GM19397 (cell line): ENCODE data around the gene EPB41L3.
"Not testable (repeated sequence)": the region's sequence is repeated elsewhere in the genome, so short reads cannot be mapped to it uniquely, and the experiment has no call there.

Experiments used
- ATAC-seq: cut with Tn5 transposase; IDR thresholded peaks from one replicate; pipeline ENCODE4 v1.9.1; 2021; ENCODE audit warnings: mild to moderate bottlenecking, moderate library complexity; ENCODE audit not compliant: unreplicated experiment

EPB41L3 gene

DNA sequence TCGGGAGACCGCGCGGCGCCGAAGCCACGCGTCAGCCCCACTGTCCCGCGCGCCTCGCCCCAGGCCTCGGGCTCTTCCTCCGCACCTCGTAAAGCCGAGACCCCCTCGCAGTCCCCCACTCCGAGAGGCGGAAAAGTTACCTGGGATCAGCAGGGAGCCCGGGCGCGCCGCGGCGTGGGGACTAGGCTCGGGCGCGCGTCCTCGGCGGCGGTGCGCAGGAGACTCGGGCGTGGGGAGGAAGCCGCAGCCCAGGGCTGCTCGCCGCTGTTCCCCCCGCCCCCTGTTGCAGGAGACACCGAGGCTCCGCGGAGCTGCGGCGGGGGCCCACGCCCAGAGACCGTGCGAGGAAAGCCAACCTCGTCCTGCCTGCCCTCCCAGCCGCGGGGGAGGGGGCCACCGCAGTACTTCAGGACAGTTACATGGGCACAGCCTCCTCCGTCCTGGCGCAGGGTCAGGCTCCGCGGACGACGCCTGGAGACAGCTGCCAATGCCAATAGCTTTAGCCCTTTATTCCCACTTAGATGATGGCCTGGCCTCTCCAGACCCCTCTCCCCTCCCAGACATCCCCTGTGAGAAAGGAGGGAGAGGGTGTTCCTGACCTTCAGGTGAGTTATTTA lies at the start of gene EPB41L3:
Gene EPB41L3 (minus strand): TSS at position 225 of the 617 bp plus-strand sequence. CDS start 54,814 bp downstream, outside the sequence.
- no peak for ATAC-seq

- ATAC-seq = no peak
These were observed 44.7 kb upstream of the EPB41L3 start for GRCh38 chr18:5588529-5588928.

GRCh38 chr18:5585653-5586052 lies 41.9 kb upstream of the EPB41L3 start:
- ATAC-seq = no peak

- ATAC-seq = no peak
These were observed 41.1 kb upstream of the EPB41L3 start for GRCh38 chr18:5584746-5585417.

DNA sequence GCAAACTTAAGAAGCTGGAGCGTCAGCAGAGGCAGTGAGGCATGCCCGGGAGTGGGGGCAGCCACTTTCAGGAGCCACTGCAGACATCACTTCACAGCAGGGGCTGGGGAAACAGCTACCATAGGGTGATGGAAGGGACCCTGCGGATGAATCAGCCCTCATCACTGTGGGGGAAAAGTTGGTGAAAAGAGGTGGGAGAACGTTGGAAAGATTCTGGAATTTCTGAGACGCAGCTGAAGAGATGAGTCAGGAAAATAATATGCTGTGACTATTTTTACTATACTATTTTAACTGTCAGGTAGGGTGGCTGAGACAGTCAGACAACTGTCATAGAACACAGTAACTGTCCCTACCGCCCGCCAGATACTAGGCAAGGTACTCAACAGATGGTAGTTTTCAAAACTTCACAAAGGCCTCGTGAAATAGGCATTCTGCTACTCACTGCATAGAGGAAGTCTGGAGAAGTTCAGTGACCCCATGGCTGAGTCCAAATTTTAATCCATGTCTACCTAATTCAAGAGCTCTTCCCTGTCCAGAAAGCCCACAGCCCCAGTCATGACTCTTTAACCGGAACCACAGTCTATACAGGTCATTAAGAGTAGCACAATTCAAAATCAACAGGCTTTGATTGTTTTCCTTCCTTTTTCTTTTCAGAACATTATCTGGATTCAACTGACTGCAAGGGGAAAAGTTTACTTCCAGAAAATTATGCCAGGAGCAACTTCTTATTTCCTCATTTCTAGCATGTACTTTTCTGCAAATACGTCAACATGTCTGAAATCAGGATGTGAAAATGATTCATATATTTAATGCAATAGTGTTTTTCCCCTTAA lies 39.3 kb upstream of the EPB41L3 start:
- no peak for ATAC-seq

DNA sequence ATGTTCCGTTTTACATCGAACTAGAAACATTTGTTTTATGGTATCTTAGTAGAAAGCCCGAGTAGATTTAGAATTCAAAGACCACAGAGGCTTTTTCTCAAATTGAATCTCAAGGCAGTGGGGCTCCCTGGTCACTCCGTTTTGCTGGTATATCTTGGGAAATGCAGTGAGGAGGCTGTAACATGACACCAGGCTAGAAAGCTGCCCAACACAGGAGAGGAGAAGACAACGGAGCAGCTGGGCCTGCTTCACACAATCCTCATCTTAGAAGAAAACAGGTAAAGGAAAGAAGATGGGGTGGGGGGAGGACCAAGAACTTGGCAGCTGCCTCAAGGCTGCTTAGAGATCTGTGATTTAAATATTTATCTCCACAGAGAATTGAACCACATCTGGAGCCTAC lies 38.3 kb upstream of the EPB41L3 start:
- ATAC-seq = no peak

DNA sequence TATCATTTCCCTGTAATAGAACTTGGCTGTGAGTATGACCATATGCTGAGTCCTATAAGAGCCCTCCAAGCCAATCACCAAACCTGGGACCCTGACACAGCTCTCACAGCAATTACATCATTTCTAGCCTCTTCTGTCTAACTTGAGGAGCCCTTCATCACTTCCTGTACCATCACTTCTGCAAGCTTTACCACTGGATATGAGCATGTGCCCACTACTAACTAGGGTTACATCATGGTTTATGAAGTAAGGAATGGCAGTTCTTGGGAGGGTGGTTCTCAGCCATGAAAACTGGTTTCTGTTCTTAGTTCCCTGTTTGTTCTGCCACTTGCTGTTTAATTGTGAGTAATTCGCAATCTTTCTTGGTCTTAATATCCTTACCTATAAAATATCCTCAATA lies 31.0 kb upstream of the EPB41L3 start:
- ATAC-seq = no peak

- ATAC-seq = no peak
These were observed 27.9 kb upstream of the EPB41L3 start for GRCh38 chr18:5571666-5572065.

- not testable (repeated sequence) for ATAC-seq
These were observed 26.8 kb upstream of the EPB41L3 start for GRCh38 chr18:5570613-5571012.

- ATAC-seq = no peak
These were observed 24.6 kb upstream of the EPB41L3 start for GRCh38 chr18:5568416-5568815.

DNA sequence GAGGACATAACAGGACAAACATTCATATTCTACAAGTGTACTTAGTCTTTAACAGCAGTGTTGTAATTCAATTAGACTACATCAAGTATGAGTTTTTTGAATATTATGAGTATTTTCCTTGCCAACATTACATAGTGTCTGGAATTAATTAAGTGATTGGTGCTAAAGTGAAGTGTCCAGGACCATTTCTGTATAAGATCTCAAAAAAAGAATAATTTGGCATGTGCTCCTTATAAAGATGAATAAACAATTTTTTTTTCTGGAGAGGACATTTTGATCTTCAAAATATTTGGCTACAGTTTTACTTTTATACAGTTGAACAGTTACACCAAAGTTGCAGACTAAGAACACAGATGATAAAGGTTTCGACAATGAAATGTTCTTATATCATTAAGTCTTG lies 15.1 kb upstream of the EPB41L3 start:
- ATAC-seq = no peak

- no peak for ATAC-seq
These were observed 12.6 kb upstream of the EPB41L3 start for GRCh38 chr18:5556310-5556974.

DNA sequence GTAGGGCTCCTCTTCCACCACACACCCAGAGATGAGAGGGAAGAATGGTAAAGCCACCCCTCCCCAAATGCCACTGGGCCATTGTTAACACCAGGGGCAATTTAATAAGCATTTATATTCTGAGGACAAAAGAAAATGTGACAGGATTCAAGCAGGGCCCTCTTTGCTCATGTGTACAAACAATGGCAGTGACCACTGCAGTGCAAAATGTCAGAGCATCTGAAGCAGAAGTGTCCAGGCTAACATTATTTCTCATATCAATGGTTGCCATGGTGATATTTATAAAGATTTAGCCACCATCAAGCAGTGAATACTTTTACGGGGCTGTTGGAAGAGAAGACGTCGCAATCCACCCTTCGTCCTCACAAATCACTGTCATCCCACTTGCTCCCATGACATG lies 10.8 kb upstream of the EPB41L3 start:
- no peak for ATAC-seq

DNA sequence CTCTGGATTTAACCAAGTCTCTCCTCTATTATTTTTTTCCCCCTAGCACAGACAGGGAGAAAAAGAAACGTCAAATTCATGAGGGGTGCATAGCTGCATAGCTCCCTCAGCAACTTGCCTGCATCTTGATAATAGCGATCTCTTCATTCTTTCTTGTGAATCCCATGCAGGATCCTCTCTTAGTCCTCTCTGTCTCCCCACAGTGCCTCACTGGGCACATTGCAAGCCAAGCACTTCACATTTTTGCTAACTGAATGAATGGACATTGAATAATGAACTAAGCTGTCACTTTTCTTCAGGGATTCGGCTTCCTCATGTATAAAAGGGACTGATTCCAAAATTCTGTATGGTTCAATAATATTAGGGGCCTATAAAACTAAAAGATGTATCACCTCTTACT lies 2.9 kb upstream of the EPB41L3 start:
- no peak for ATAC-seq

GRCh38 chr18:5543036-5543680 lies 639 bp downstream of the EPB41L3 start:
- ATAC-seq = no peak

DNA sequence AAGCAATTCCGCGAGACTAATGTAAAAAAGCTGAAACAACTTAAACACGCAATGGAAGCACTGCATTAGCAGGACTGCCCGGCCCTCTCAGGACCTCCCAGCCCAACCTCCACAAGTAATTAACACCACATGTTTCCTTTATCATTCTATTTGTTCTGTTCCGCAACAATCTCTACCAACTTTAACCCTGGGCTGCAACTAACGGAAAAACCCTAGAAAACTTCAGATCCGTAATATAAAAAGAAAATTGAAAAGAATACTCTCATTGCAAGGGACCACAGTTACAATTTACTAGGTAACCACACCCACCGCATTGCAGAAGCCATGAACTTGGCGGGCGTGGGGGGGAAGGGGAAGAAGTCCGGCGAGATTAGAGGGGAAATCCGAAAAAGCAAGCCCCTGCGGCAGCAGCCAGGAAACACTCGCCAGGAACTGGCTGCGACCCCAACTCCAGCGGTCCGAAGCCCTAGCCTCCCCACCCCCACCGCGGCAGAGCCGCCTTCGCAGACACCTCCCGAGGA lies 1.2 kb downstream of the EPB41L3 start:
- ATAC-seq = no peak

GRCh38 chr18:5541644-5542043 lies 2.2 kb downstream of the EPB41L3 start:
- ATAC-seq = no peak

DNA sequence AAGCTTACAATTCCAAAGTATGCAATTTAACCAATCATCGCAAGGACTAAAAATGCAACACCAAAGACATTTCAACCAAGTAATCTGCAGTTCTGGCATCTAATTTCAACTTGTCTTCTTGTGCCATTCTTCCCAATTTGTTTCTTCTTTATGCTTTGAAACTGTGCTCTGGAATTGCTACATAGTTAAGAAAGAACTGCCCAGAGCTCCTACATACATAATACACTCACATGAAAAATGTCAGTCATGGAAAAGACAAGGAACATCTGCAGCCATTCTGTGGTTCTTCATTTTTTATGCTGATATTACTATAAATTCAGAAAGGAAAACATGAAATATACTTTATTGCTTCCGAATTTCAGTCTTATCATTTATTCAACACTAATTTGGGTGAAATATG lies 4.4 kb downstream of the EPB41L3 start:
- no peak for ATAC-seq

- ATAC-seq = no peak
These were observed 5.3 kb downstream of the EPB41L3 start for GRCh38 chr18:5538544-5538943.

GRCh38 chr18:5537860-5538259 lies 5.9 kb downstream of the EPB41L3 start:
- ATAC-seq = no peak

GRCh38 chr18:5534845-5535244 lies 9.0 kb downstream of the EPB41L3 start:
- ATAC-seq = no peak
